Stomach (tissue), 9 donors: ENCODE data around the gene ZMYND10. TPM values are rescaled to one million over a fixed set of nuclear protein-coding genes. Genes with fewer than 3 reads are reported as not detected.

Source experiments
- DNase-seq, 2 donors: peaks; one replicate each; pipeline versions ENCODE4 v3.0.0 to v3.0.0-alpha.2; 2013 to 2019
- H3K27ac ChIP-seq, 5 donors: fragments of 200-600 bp in 4 of 5; sonication (generic) in 4 of 5; one replicate each; pipeline ENCODE4 v1.5.1; 2013 to 2019; ENCODE audit warnings: mild to moderate bottlenecking in 1 of 5, moderate library complexity in 1 of 5
- H3K27me3 ChIP-seq, 3 donors: fragments of 200-600 bp; sonication (generic); one replicate each; pipeline ENCODE4 v1.5.1; 2017 to 2019; ENCODE audit warnings: mixed run types in 1 of 3
- H3K36me3 ChIP-seq, 4 donors: fragments of 200-600 bp; sonication (generic); 1 replicate in 3 of 4; 2 replicates in 1 of 4; pipeline ENCODE4 v1.5.1; 2016 to 2019
- H3K4me1 ChIP-seq, 4 donors: fragments of 200-600 bp; sonication (generic); one replicate each; pipeline ENCODE4 v1.5.1; 2016 to 2019
- H3K4me3 ChIP-seq, 4 donors: fragments of 200-600 bp; sonication (generic) in 3 of 4; one replicate each; pipeline ENCODE4 v1.5.1; 2016 to 2019; ENCODE audit warnings: mild to moderate bottlenecking in 1 of 4
- H3K9me3 ChIP-seq, 4 donors: fragments of 200-600 bp; sonication (generic); one replicate each; pipeline ENCODE4 v1.5.1; 2016 to 2019
- CTCF ChIP-seq, 7 experiments: fragments of 450-650 bp in 4 of 7; fragments of 200-600 bp in 3 of 7; sonication (generic) in 3 of 7; IDR thresholded peaks; one replicate each; pipeline ENCODE4 v1.5.1; 2016 to 2019; ENCODE audit warnings: antibody characterized with exemption in 7 of 7, control low read depth in 2 of 7, mild to moderate bottlenecking in 1 of 7
- EP300 ChIP-seq: sonication (generic); formaldehyde crosslinking; IDR thresholded peaks from one replicate; pipeline ENCODE4 v1.6.1; 2017; ENCODE audit warnings: antibody characterized with exemption
- POLR2A ChIP-seq, 4 donors: fragments of 450-650 bp; IDR thresholded peaks; one replicate each; pipeline ENCODE4 v1.6.1; 2016; ENCODE audit warnings: antibody characterized with exemption in 4 of 4, control low read depth in 2 of 4, mild to moderate bottlenecking in 1 of 4, moderate library complexity in 1 of 4
- POLR2AphosphoS5 ChIP-seq, 3 donors: sonication (generic); formaldehyde crosslinking; IDR thresholded peaks; one replicate each; pipeline ENCODE4 v1.6.1; 2016; ENCODE audit warnings: antibody characterized with exemption in 3 of 3
- WGBS, 5 donors: extraction: QIAGEN DNeasy Blood & Tissue Kit in 3 of 5; methylation state at CpG; one replicate each; pipeline versions ENCODE4 v1.1.5 to v1.1.7; 2013 to 2018; 5-methylcytosine and 5-hydroxymethylcytosine counted together
- intact Hi-C: fragments of 100-400 bp; cut with DNase I; formaldehyde crosslinking; loops from one replicate; pipeline ENCODE4 v1.15.1; 2023; ENCODE audit warnings: low total_unique reads
- polyA plus RNA-seq, 3 donors: library from polyadenylated mRNA; stranded (reverse); fragments of 200-250 nt; gene quantifications; one replicate each; pipeline ENCODE4 v1.2.3, GENCODE V29; 2013
- total RNA-seq, 5 donors: library from RNA; depleted of rRNA; stranded (reverse); fragments of >200 nt; gene quantifications; one replicate each; pipeline versions ENCODE4 v1.1.0 to v1.2.3, GENCODE V29; 2014 to 2016
- donor health status: healthy with polysubstance abuse.
- donor health status: Bipolar disorder and iron deficiency.
- donor health status: healthy.

ZMYND10 gene
- total and polyA plus RNA-seq, 8 donors = 0.87 to 61.4 (median 0.92) TPM; not detected in 1

- no peak for TF ChIP-seq EP300
- TF ChIP-seq POLR2AphosphoS5 (IDR thresholded peaks at IDR 0.05) = no peak
- no peak for TF ChIP-seq POLR2A (IDR thresholded peaks at IDR 0.05)
- TF ChIP-seq CTCF (IDR thresholded peaks at IDR 0.05) = no peak
- Histone ChIP-seq H3K27ac (no peak overlapping the region), H3K27me3 (no peaks in the 10 kb centered on the region), H3K4me1 (no peaks in the 10 kb centered on the region), H3K36me3 (no peaks in the 10 kb centered on the region), H3K9me3 (no peaks in the 10 kb centered on the region), H3K4me3 (no peak overlapping the region)
- WGBS, 5 donors = 72 to 91% (median 83%) methylated on average over 6 of the region's 6 CpGs
- no peak for DNase-seq
- intact Hi-C loops = no loop called here
These were observed 38.2 kb upstream of the ZMYND10 start for GRCh38 chr3:50383750-50384149.

GRCh38 chr3:50382722-50383121 lies 37.2 kb upstream of the ZMYND10 start:
- no peak for DNase-seq
- intact Hi-C loops = no loop called here
- H3K27ac ChIP-seq = no peak overlapping the region
- no peak for TF ChIP-seq POLR2A (IDR thresholded peaks at IDR 0.05)
- H3K4me1 ChIP-seq = no peaks in the 10 kb centered on the region
- no peaks in the 10 kb centered on the region for H3K27me3 ChIP-seq
- H3K36me3 ChIP-seq = peaks cover 0 to 6% (median 0%) of the 10 kb centered on the region in 4 donors
- no peak overlapping the region for H3K4me3 ChIP-seq
- WGBS, 5 donors = 89 to 94% (median 92%) methylated on average over 10 to 12 of the region's 12 CpGs
- H3K9me3 ChIP-seq = no peaks in the 10 kb centered on the region

GRCh38 chr3:50381383-50381782 lies 35.9 kb upstream of the ZMYND10 start:
- WGBS, 5 donors = 70 to 83% (median 74%) methylated on average over 1 to 4 of the region's 4 CpGs
- Histone ChIP-seq H3K4me3 (no peak overlapping the region), H3K9me3 (no peaks in the 10 kb centered on the region), H3K27ac (no peak overlapping the region), H3K27me3 (no peaks in the 10 kb centered on the region), H3K4me1 (no peaks in the 10 kb centered on the region), H3K36me3 (peaks cover 0 to 6% (median 0%) of the 10 kb centered on the region in 4 donors)
- intact Hi-C loops = no loop called here
- DNase-seq = no peak
- TF ChIP-seq POLR2A (IDR thresholded peaks at IDR 0.05) = no peak
- TF ChIP-seq CTCF (IDR thresholded peaks at IDR 0.05) = no peak
- no peak for TF ChIP-seq EP300
- no peak for TF ChIP-seq POLR2AphosphoS5 (IDR thresholded peaks at IDR 0.05)

- intact Hi-C loops = no loop called here
- Histone ChIP-seq H3K4me1 (no peaks in the 10 kb centered on the region), H3K9me3 (no peaks in the 10 kb centered on the region), H3K27me3 (no peaks in the 10 kb centered on the region), H3K27ac (no peak overlapping the region), H3K4me3 (no peak overlapping the region), H3K36me3 (peaks cover 0 to 6% (median 0%) of the 10 kb centered on the region in 4 donors)
- TF ChIP-seq CTCF (IDR thresholded peaks at IDR 0.05) (no peak), POLR2A (IDR thresholded peaks at IDR 0.05) (no peak), EP300 (no peak), POLR2AphosphoS5 (IDR thresholded peaks at IDR 0.05) (no peak)
- no peak for DNase-seq
- WGBS, 5 donors = 85 to 92% (median 88%) methylated on average over 12 to 17 of the region's 17 CpGs
These were observed 35.0 kb upstream of the ZMYND10 start for GRCh38 chr3:50380405-50381085.

GRCh38 chr3:50378757-50379156 lies 33.2 kb upstream of the ZMYND10 start:
- Histone ChIP-seq H3K4me1 (no peaks in the 10 kb centered on the region), H3K4me3 (no peak overlapping the region), H3K27me3 (no peaks in the 10 kb centered on the region), H3K36me3 (peaks cover 0 to 6% (median 0%) of the 10 kb centered on the region in 4 donors), H3K27ac (no peak overlapping the region), H3K9me3 (no peaks in the 10 kb centered on the region)
- WGBS, 5 donors = 87 to 92% (median 90%) methylated on average over 17 of the region's 17 CpGs
- DNase-seq = no peak
- intact Hi-C loops = loop anchor here (10.0 kb wide), 1 partner anchor 156 kb away; no protein-coding TSS in a partner anchor
- TF ChIP-seq EP300 = no peak
- TF ChIP-seq CTCF (IDR thresholded peaks at IDR 0.05) = no peak
- no peak for TF ChIP-seq POLR2A (IDR thresholded peaks at IDR 0.05)
- no peak for TF ChIP-seq POLR2AphosphoS5 (IDR thresholded peaks at IDR 0.05)
